Measurements from ENCODE around the gene SLC25A12. TPM values are rescaled to one million over a fixed set of nuclear protein-coding genes. Genes with fewer than 3 reads are reported as not detected.
"Not testable (repeated sequence)": the region's sequence is repeated elsewhere in the genome, so short reads cannot be mapped to it uniquely, and the experiment has no call there.

The SLC25A12 gene
- total RNA-seq, 3 donors from 2014 or later = 22.5 to 27.6 (median 26.3) TPM

GRCh38 chr2:171771463-171771862 is 122.6 kb downstream of the SLC25A12 start:
- no peaks in the 10 kb centered on the region for H3K4me1 Mint-ChIP-seq (ENCODE audit: low read depth)
- H3K4me3 Mint-ChIP-seq = no peak overlapping the region
- no peaks in the 10 kb centered on the region for H3K27me3 Mint-ChIP-seq (ENCODE audit: low read depth)
- H3K36me3 Mint-ChIP-seq (ENCODE audit: insufficient read depth) = peaks cover 16% of the 10 kb centered on the region
- no peak for ATAC-seq
- H3K9me3 Mint-ChIP-seq = peaks cover 22% of the 10 kb centered on the region
- DNase-seq = no peak

GRCh38 chr2:171763602-171764001 is 130.4 kb downstream of the SLC25A12 start:
- H3K27me3 Mint-ChIP-seq (ENCODE audit: low read depth) = no peaks in the 10 kb centered on the region
- peaks cover 53% of the 10 kb centered on the region for H3K36me3 Mint-ChIP-seq (ENCODE audit: insufficient read depth)
- no peaks in the 10 kb centered on the region for H3K4me1 Mint-ChIP-seq (ENCODE audit: low read depth)
- ATAC-seq (no peak), DNase-seq (no peak)
- peaks cover under 1% of the 10 kb centered on the region for H3K9me3 Mint-ChIP-seq
- H3K4me3 Mint-ChIP-seq = no peak overlapping the region

GRCh38 chr2:171762879-171763573 is 131.0 kb downstream of the SLC25A12 start:
- Mint-ChIP-seq H3K36me3 (ENCODE audit: insufficient read depth) (peaks cover 59% of the 10 kb centered on the region), H3K4me1 (ENCODE audit: low read depth) (no peaks in the 10 kb centered on the region), H3K9me3 (peaks cover 6% of the 10 kb centered on the region), H3K27me3 (ENCODE audit: low read depth) (no peaks in the 10 kb centered on the region), H3K4me3 (no peak overlapping the region)
- no peak for ATAC-seq
- DNase-seq = no peak

GRCh38 chr2:171761176-171761575 is 132.9 kb downstream of the SLC25A12 start:
- not testable (repeated sequence) for DNase-seq; H3K27me3 Mint-ChIP-seq (ENCODE audit: low read depth); H3K4me1 Mint-ChIP-seq (ENCODE audit: low read depth); ATAC-seq; H3K4me3 Mint-ChIP-seq
- peaks cover 13% of the 10 kb centered on the region for H3K9me3 Mint-ChIP-seq
- H3K36me3 Mint-ChIP-seq (ENCODE audit: insufficient read depth) = peaks cover 62% of the 10 kb centered on the region

- ATAC-seq; DNase-seq; H3K27me3 Mint-ChIP-seq (ENCODE audit: low read depth); H3K4me1 Mint-ChIP-seq (ENCODE audit: low read depth); H3K4me3 Mint-ChIP-seq: not testable (repeated sequence)
- Mint-ChIP-seq H3K36me3 (ENCODE audit: insufficient read depth) (peaks cover 70% of the 10 kb centered on the region), H3K9me3 (peaks cover 18% of the 10 kb centered on the region)
Observed at GRCh38 chr2:171758762-171759161, 135.3 kb downstream of the SLC25A12 start.

- H3K9me3 Mint-ChIP-seq = peaks cover 18% of the 10 kb centered on the region
Observed at GRCh38 chr2:171754254-171754939, 139.6 kb downstream of the SLC25A12 start.

GRCh38 chr2:171747371-171747770 is 146.7 kb downstream of the SLC25A12 start:
- peaks cover 40% of the 10 kb centered on the region for H3K36me3 Mint-ChIP-seq (ENCODE audit: insufficient read depth)
- H3K27me3 Mint-ChIP-seq (ENCODE audit: low read depth) = no peaks in the 10 kb centered on the region
- DNase-seq = no peak
- H3K4me3 Mint-ChIP-seq = no peak overlapping the region
- no peaks in the 10 kb centered on the region for H3K4me1 Mint-ChIP-seq (ENCODE audit: low read depth)
- H3K9me3 Mint-ChIP-seq = no peaks in the 10 kb centered on the region
- ATAC-seq = no peak

More at GRCh38 chr2:171754254-171754939, 139.6 kb downstream of the SLC25A12 start:
- DNase-seq (no peak), ATAC-seq (no peak)
- Mint-ChIP-seq H3K4me1 (ENCODE audit: low read depth) (no peaks in the 10 kb centered on the region), H3K36me3 (ENCODE audit: insufficient read depth) (peaks cover 54% of the 10 kb centered on the region), H3K4me3 (no peak overlapping the region), H3K27me3 (ENCODE audit: low read depth) (no peaks in the 10 kb centered on the region)

- DNase-seq (no peak), ATAC-seq (no peak)
- H3K27me3 Mint-ChIP-seq (ENCODE audit: low read depth) = no peaks in the 10 kb centered on the region
- H3K4me3 Mint-ChIP-seq = no peak overlapping the region
- H3K9me3 Mint-ChIP-seq = no peaks in the 10 kb centered on the region
- no peaks in the 10 kb centered on the region for H3K4me1 Mint-ChIP-seq (ENCODE audit: low read depth)
- peaks cover 39% of the 10 kb centered on the region for H3K36me3 Mint-ChIP-seq (ENCODE audit: insufficient read depth)
Observed at GRCh38 chr2:171745806-171746205, 148.2 kb downstream of the SLC25A12 start.

GRCh38 chr2:171745141-171745540 is 148.9 kb downstream of the SLC25A12 start:
- ATAC-seq = no peak
- no peaks in the 10 kb centered on the region for H3K27me3 Mint-ChIP-seq (ENCODE audit: low read depth)
- peaks cover 40% of the 10 kb centered on the region for H3K36me3 Mint-ChIP-seq (ENCODE audit: insufficient read depth)

GRCh38 chr2:171742760-171743159 is 151.3 kb downstream of the SLC25A12 start:
- DNase-seq = no peak
- no peak overlapping the region for H3K4me3 Mint-ChIP-seq
- no peak for ATAC-seq
- H3K9me3 Mint-ChIP-seq = no peaks in the 10 kb centered on the region
- H3K36me3 Mint-ChIP-seq (ENCODE audit: insufficient read depth) = peaks cover 33% of the 10 kb centered on the region
- H3K4me1 Mint-ChIP-seq (ENCODE audit: low read depth) = no peaks in the 10 kb centered on the region
- H3K27me3 Mint-ChIP-seq (ENCODE audit: low read depth) = no peaks in the 10 kb centered on the region

More at GRCh38 chr2:171745141-171745540, 148.9 kb downstream of the SLC25A12 start:
- DNase-seq = no peak
- Mint-ChIP-seq H3K4me3 (no peak overlapping the region), H3K9me3 (no peaks in the 10 kb centered on the region), H3K4me1 (ENCODE audit: low read depth) (no peaks in the 10 kb centered on the region)

- no peaks in the 10 kb centered on the region for H3K4me1 Mint-ChIP-seq (ENCODE audit: low read depth)
- peaks cover 41% of the 10 kb centered on the region for H3K36me3 Mint-ChIP-seq (ENCODE audit: insufficient read depth)
- H3K27me3 Mint-ChIP-seq (ENCODE audit: low read depth) = no peaks in the 10 kb centered on the region
- no peak for DNase-seq
- H3K4me3 Mint-ChIP-seq = no peak overlapping the region
- no peak for ATAC-seq
- H3K9me3 Mint-ChIP-seq = no peaks in the 10 kb centered on the region
Observed at GRCh38 chr2:171741189-171741588, 152.9 kb downstream of the SLC25A12 start.

- no peaks in the 10 kb centered on the region for H3K4me1 Mint-ChIP-seq (ENCODE audit: low read depth)
- H3K9me3 Mint-ChIP-seq = no peaks in the 10 kb centered on the region
- no peak overlapping the region for H3K4me3 Mint-ChIP-seq
- no peaks in the 10 kb centered on the region for H3K27me3 Mint-ChIP-seq (ENCODE audit: low read depth)
- peaks cover 48% of the 10 kb centered on the region for H3K36me3 Mint-ChIP-seq (ENCODE audit: insufficient read depth)
- ATAC-seq (no peak), DNase-seq (no peak)
Observed at GRCh38 chr2:171735991-171736710, 157.9 kb downstream of the SLC25A12 start.
